Thyroid gland (tissue), 4 donors: ENCODE results near the gene CEP85. TPM values are rescaled to one million over a fixed set of nuclear protein-coding genes. Genes with fewer than 3 reads are reported as not detected.

Experiments used
- DNase-seq, 2 donors: peaks; one replicate each; pipeline ENCODE4 v3.0.0-alpha.2; 2019
- H3K27ac ChIP-seq, 3 donors: fragments of 200-600 bp; sonication (generic); 1 replicate in 2 of 3; 2 replicates in 1 of 3; pipeline ENCODE4 v1.5.1; 2016 to 2019; ENCODE audit warnings: mild to moderate bottlenecking in 1 of 3, moderate library complexity in 1 of 3
- H3K27me3 ChIP-seq: fragments of 200-600 bp; sonication (generic); one replicate; pipeline ENCODE4 v1.5.1; 2019
- H3K36me3 ChIP-seq, 2 donors: fragments of 200-600 bp; sonication (generic); one replicate each; pipeline ENCODE4 v1.5.1; 2016 to 2019
- H3K4me1 ChIP-seq, 2 donors: fragments of 200-600 bp; sonication (generic); one replicate each; pipeline ENCODE4 v1.5.1; 2017 to 2019
- H3K4me3 ChIP-seq, 3 donors: fragments of 200-600 bp; sonication (generic); replicated peaks in 1 of 3; 1 replicate in 2 of 3; 2 replicates in 1 of 3; pipeline ENCODE4 v1.5.1; 2016; ENCODE audit warnings: mild to moderate bottlenecking in 1 of 3
- H3K9me3 ChIP-seq: fragments of 200-600 bp; sonication (generic); one replicate; pipeline ENCODE4 v1.5.1; 2017
- POLR2A ChIP-seq, 2 donors: fragments of 450-650 bp; IDR thresholded peaks; one replicate each; pipeline ENCODE4 v1.6.1; 2017; ENCODE audit warnings: antibody characterized with exemption in 2 of 2, mild to moderate bottlenecking in 2 of 2, moderate library complexity in 1 of 2
- WGBS, 2 donors: methylation state at CpG; one replicate each; pipeline ENCODE4 v1.1.5; 2017; 5-methylcytosine and 5-hydroxymethylcytosine counted together
- intact Hi-C: fragments of 100-400 bp; cut with DNase I; formaldehyde crosslinking; loops from one replicate; pipeline ENCODE4 v1.15.1; 2023
- total RNA-seq, 4 donors: library from RNA; depleted of rRNA; stranded (reverse); fragments of >200 nt; gene quantifications; one replicate each; pipeline ENCODE4 v1.2.3, GENCODE V29; 2016
- TF ChIP-seq, protein P1 (sequence below), 6 experiments: fragments of 200-600 bp in 3 of 6; fragments of 450-650 bp in 3 of 6; sonication (generic) in 3 of 6; IDR thresholded peaks; one replicate each; pipeline ENCODE4 v1.5.1; 2016 to 2019; ENCODE audit warnings: antibody characterized with exemption in 6 of 6, mild to moderate bottlenecking in 2 of 6, inconsistent platforms in 1 of 6, moderate library complexity in 1 of 6

The CEP85 gene, protein sequence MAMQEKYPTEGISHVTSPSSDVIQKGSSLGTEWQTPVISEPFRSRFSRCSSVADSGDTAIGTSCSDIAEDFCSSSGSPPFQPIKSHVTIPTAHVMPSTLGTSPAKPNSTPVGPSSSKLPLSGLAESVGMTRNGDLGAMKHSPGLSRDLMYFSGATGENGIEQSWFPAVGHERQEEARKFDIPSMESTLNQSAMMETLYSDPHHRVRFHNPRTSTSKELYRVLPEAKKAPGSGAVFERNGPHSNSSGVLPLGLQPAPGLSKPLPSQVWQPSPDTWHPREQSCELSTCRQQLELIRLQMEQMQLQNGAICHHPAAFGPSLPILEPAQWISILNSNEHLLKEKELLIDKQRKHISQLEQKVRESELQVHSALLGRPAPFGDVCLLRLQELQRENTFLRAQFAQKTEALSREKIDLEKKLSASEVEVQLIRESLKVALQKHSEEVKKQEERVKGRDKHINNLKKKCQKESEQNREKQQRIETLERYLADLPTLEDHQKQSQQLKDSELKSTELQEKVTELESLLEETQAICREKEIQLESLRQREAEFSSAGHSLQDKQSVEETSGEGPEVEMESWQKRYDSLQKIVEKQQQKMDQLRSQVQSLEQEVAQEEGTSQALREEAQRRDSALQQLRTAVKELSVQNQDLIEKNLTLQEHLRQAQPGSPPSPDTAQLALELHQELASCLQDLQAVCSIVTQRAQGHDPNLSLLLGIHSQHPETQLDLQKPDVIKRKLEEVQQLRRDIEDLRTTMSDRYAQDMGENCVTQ
- 10 to 100 TPM; 16.0 to 27.0 (median 17.0) TPM for total RNA-seq

DNA sequence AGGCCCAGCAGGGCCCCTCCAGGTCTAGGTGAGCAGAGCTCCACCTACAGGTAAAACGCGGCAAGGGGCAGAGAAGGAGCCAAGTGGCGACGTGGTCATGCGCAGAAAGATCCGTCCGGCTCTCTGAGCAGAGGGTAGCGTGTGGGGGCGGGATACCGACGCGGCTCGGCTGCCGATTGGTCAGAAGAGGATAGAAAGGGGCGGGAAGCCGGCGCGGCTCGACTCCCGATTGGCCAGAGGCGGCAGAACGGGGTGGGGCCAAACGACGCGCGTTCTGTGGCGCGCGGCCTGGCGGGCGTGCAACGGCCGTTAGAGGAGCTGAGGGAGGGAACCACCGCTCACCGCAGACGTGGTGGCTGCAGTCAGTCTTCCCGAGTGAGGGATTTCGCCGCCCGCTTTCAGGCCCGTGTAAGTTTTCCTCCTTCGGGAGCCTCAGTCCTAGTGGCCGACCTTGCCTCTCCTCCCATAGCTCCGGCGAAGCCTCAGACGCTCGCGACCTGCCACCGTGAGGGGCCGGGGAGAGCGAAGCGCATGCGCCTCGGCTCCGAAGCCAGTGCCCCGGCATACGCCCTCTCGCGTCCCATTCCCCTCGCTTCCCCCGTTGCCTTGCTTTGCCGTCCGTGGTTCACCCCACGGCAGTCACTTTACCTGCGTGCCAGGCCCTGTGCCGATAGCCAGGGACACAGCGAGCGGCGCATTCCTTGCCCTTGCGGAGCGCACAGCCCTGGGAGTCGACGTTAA is at the start of gene CEP85:
Gene CEP85, plus strand, starts transcription at position 298 of the 741 bp plus-strand sequence. CDS start 5,584 bp downstream, outside the sequence.
- WGBS, 2 donors, result 1% methylated on average over 29 to 48 of the region's 73 CpGs
- H3K4me3 ChIP-seq, result peak within 1 kb of the TSS; percentile 31 to 73 (median 43)
- H3K27ac ChIP-seq, result peak within 1 kb of the TSS; percentile 64 to 95 (median 88)
- H3K27me3 ChIP-seq, result no peaks in the 10 kb centered on the region
- H3K36me3 ChIP-seq, result no peaks in the 10 kb centered on the region
- intact Hi-C loops, result loop anchor here (5.0 kb wide), 1 partner anchor 62 kb away; the partner anchor contains the start of gene ZNF593OS
- DNase-seq, result peak; percentile 97 to 98
- H3K9me3 ChIP-seq, result no peaks in the 10 kb centered on the region
- TF ChIP-seq, protein P1, sequence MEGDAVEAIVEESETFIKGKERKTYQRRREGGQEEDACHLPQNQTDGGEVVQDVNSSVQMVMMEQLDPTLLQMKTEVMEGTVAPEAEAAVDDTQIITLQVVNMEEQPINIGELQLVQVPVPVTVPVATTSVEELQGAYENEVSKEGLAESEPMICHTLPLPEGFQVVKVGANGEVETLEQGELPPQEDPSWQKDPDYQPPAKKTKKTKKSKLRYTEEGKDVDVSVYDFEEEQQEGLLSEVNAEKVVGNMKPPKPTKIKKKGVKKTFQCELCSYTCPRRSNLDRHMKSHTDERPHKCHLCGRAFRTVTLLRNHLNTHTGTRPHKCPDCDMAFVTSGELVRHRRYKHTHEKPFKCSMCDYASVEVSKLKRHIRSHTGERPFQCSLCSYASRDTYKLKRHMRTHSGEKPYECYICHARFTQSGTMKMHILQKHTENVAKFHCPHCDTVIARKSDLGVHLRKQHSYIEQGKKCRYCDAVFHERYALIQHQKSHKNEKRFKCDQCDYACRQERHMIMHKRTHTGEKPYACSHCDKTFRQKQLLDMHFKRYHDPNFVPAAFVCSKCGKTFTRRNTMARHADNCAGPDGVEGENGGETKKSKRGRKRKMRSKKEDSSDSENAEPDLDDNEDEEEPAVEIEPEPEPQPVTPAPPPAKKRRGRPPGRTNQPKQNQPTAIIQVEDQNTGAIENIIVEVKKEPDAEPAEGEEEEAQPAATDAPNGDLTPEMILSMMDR (IDR thresholded peaks at IDR 0.05), result peak; percentile 53 to 95 (median 86)
- TF ChIP-seq POLR2A (IDR thresholded peaks at IDR 0.05), result peak in 1 of 2 donors; percentile 98
- peaks cover 15 to 20% of the 10 kb centered on the region in 2 donors for H3K4me1 ChIP-seq

DNA sequence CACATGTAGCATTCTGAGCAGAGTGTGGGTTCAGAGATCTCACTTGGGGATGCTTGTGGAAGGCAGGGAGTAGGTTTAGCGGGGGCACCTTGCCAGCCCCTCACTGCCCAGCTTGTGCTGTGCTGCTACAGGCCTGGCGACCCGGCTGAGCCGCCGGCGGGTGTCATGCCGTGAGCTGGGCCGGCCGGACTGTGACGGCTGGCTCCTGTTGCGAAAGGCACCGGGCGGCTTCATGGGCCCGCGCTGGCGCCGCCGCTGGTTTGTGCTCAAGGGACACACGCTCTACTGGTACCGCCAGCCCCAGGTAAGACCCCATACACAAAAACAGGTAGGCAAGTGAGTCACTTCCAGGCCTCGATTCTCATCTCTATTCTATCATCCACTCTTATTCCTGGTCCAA is 49.1 kb upstream of the CEP85 start:
- intact Hi-C loops, result no loop called here
- WGBS, 2 donors, result 94 to 98% methylated on average over 20 to 21 of the region's 21 CpGs
- Histone ChIP-seq H3K27ac (no peak overlapping the region), H3K4me1 (no peaks in the 10 kb centered on the region), H3K36me3 (peaks cover 18 to 28% of the 10 kb centered on the region in 2 donors), H3K9me3 (no peaks in the 10 kb centered on the region), H3K27me3 (no peaks in the 10 kb centered on the region), H3K4me3 (no peak overlapping the region)
- TF ChIP-seq POLR2A (IDR thresholded peaks at IDR 0.05), result no peak
- TF ChIP-seq, protein P1 (IDR thresholded peaks at IDR 0.05), result no peak
- no peak for DNase-seq

DNA sequence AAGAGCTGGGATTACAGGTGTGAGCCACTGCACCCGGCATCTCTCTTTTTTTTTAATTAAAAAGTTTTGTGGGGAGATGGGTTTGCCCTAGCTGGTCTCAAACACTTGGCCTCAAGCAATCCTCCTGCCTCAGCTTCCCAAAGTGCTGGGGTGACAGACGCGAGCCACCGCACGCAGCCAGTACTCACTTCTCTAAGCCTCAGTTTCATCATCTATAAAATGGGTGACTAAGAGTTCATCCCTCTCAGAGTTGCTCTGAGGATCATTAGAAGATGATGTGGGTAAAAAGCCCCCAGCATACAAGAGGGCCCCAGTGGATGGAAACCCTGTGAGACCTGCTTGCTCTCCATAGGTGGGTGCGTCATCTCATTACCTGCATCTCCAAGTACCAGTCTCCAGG is 46.1 kb upstream of the CEP85 start:
- peaks cover 5 to 19% of the 10 kb centered on the region in 2 donors for H3K36me3 ChIP-seq
- no peak for TF ChIP-seq POLR2A (IDR thresholded peaks at IDR 0.05)
- TF ChIP-seq, protein P1 (IDR thresholded peaks at IDR 0.05), result no peak
- 99% methylated on average over 6 of the region's 6 CpGs for WGBS, 2 donors
- H3K27ac ChIP-seq, result no peak overlapping the region
- no peaks in the 10 kb centered on the region for H3K27me3 ChIP-seq
- no peaks in the 10 kb centered on the region for H3K9me3 ChIP-seq
- H3K4me1 ChIP-seq, result no peaks in the 10 kb centered on the region
- intact Hi-C loops, result no loop called here
- no peak for DNase-seq
- H3K4me3 ChIP-seq, result no peak overlapping the region

DNA sequence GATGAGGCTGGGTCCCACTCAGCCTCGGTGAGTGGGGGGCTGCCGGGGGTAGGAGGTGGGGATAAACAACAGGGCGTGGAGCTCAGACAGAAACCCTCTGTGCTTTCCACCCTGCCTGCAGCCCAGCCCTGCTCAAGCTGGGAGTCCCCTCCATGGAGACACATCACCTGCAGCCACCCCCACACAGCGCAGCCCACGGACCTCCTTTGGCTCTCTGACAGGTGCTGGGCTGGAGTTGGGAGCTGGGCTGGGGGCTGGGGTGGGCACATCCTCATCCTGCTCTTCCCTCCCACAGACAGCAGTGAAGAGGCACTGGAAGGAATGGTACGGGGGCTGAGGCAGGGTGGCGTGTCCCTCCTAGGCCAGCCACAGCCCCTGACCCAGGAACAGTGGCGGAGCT is 45.5 kb upstream of the CEP85 start:
- no peak for DNase-seq
- Histone ChIP-seq H3K4me1 (no peaks in the 10 kb centered on the region), H3K36me3 (peaks cover 5 to 17% of the 10 kb centered on the region in 2 donors), H3K9me3 (no peaks in the 10 kb centered on the region), H3K27me3 (no peaks in the 10 kb centered on the region), H3K27ac (no peak overlapping the region), H3K4me3 (no peak overlapping the region)
- 86 to 94% methylated on average over 6 to 8 of the region's 8 CpGs for WGBS, 2 donors
- intact Hi-C loops, result no loop called here
- TF ChIP-seq, protein P1 (IDR thresholded peaks at IDR 0.05), result no peak
- TF ChIP-seq POLR2A (IDR thresholded peaks at IDR 0.05), result no peak
